Measurements from ENCODE around the gene NEK7.

- TF ChIP-seq CTCF (IDR thresholded peaks at IDR 0.05; ENCODE audit: insufficient read depth, low read length, poor library complexity, severe bottlenecking), result no peak
- TF ChIP-seq EZH2phosphoT487 (conservative IDR thresholded peaks at IDR 0.05; ENCODE audit: low read length), result no peak
Measured at GRCh38 chr1:198155253-198155652, 1.5 kb upstream of the NEK7 start.
